Panc1 (cell line): ENCODE measurements around the gene CBARP. TPM values are rescaled to one million over a fixed set of nuclear protein-coding genes. Genes with fewer than 3 reads are reported as not detected.
A peak's percentile ranks its signal among the peaks of the same experiment; 100 is the strongest.

ENCODE experiments used
- ATAC-seq: fragments of 200-7000 bp; cut with Tn5 transposase; 2 replicates; pipeline ENCODE4 v1.9.1; 2020; ENCODE audit warnings: mild to moderate bottlenecking, moderate library complexity
- BruUV-seq: library from RNA; stranded (reverse); fragments of 400-500 nt; replicated peaks from 2 replicates; lab custom pipeline; 2021; lab: Mats Ljungman, UMichigan
- CTCF ChIA-PET: fragments of 300-600 bp; sonication (Branson Sonifier 250); formaldehyde crosslinking; loops from one replicate; lab custom pipeline; 2022; ENCODE audit warnings: antibody characterized with exemption; lab: Charles Lee
- POLR2A ChIA-PET: fragments of 300-600 bp; sonication (Branson Sonifier 250); formaldehyde crosslinking; loops from one replicate; lab custom pipeline; 2022; ENCODE audit warnings: antibody characterized with exemption; lab: Charles Lee
- DNase-seq: peaks from one replicate; pipeline ENCODE4 v3.0.0-alpha.2; 2010; ENCODE audit warnings: low read depth, low spot score
- H3K27ac ChIP-seq: 2 replicates; pipeline ENCODE4 v1.5.1; 2011; ENCODE audit warnings: mild to moderate bottlenecking, low read length, inconsistent platforms
- H3K27me3 ChIP-seq: fragments of 200-500 bp; sonication (Bioruptor generic); 2 replicates; pipeline ENCODE4 v1.6.0; 2014; ENCODE audit warnings: low read length, inconsistent platforms; ENCODE audit not compliant: control insufficient read depth, insufficient read depth
- H3K36me3 ChIP-seq: fragments of 200-500 bp; sonication (Bioruptor generic); 2 replicates; pipeline ENCODE4 v1.5.1; 2014; ENCODE audit warnings: inconsistent platforms, mild to moderate bottlenecking, low read length, moderate library complexity; ENCODE audit not compliant: control insufficient read depth, insufficient read depth
- H3K4me1 ChIP-seq: 2 replicates; pipeline ENCODE4 v1.5.1; 2011; ENCODE audit warnings: inconsistent platforms, mild to moderate bottlenecking, low read length, moderate library complexity; ENCODE audit not compliant: control insufficient read depth, insufficient read depth
- H3K4me3 ChIP-seq, 2 experiments: 2 replicates each; pipeline ENCODE4 v1.5.1; 2011 to 2012; ENCODE audit warnings: low read depth in 2 of 2, low read length in 2 of 2, mild to moderate bottlenecking in 2 of 2, inconsistent platforms in 1 of 2, moderate library complexity in 1 of 2
- H3K9me3 ChIP-seq: fragments of 200-500 bp; sonication (Bioruptor generic); 2 replicates; pipeline ENCODE4 v1.5.1; 2014; ENCODE audit warnings: low read depth, mild to moderate bottlenecking, inconsistent platforms, low read length, moderate library complexity; ENCODE audit not compliant: control insufficient read depth, insufficient read depth
- CTCF ChIP-seq: fragments of 450-650 bp; IDR thresholded peaks from 2 replicates; pipeline ENCODE4 v1.5.1; 2017; ENCODE audit warnings: mild to moderate bottlenecking
- POLR2AphosphoS5 ChIP-seq: IDR thresholded peaks from 2 replicates; pipeline ENCODE4 v1.6.1; 2012; ENCODE audit warnings: mild to moderate bottlenecking, low read depth, low read length, moderate library complexity
- REST ChIP-seq, 2 experiments: IDR thresholded peaks; 2 replicates each; pipeline ENCODE4 v1.6.1; 2011 to 2012; ENCODE audit warnings: low read depth in 2 of 2, control low read depth in 1 of 2, low read length in 1 of 2, mild to moderate bottlenecking in 1 of 2, moderate library complexity in 1 of 2; ENCODE audit not compliant: insufficient read depth in 1 of 2
- TCF7L2 ChIP-seq: IDR thresholded peaks from 2 replicates; pipeline ENCODE4 v1.6.1; 2011; ENCODE audit warnings: mild to moderate bottlenecking, low read depth, low read length, inconsistent platforms
- in situ Hi-C: cut with HindIII; loops from 2 replicates; pipeline ENCODE4 v1.10.0; 2016; ENCODE audit warnings: low sequenced_read_pairs, low pct_unique_long_range_greater_than_20kb
- intact Hi-C: fragments of 100-400 bp; cut with micrococcal nuclease; formaldehyde crosslinking; loops from one replicate; pipeline ENCODE4 v1.10.0; 2022; ENCODE audit not compliant: unreplicated experiment
- total RNA-seq: library from RNA; stranded (reverse); gene quantifications from one replicate; pipeline ENCODE4 v1.2.1, GENCODE V29; 2021; ENCODE audit not compliant: unreplicated experiment

Gene CBARP
- total RNA-seq, 1 experiment from 2014 or later = 14.5 TPM

GRCh38 chr19:1251330-1252220 lies 13.8 kb upstream of the CBARP start:
- no peak for DNase-seq
- TF ChIP-seq CTCF (no peak), POLR2AphosphoS5 (peak; percentile 53; the same call in 1 of the 2 replicates)
- Histone ChIP-seq H3K4me1 (peaks cover 28% of the 10 kb centered on the region), H3K4me3 (peak overlapping the region; percentile 59 to 68), H3K27ac (peak overlapping the region; percentile 81), H3K27me3 (no peaks in the 10 kb centered on the region), H3K9me3 (no peaks in the 10 kb centered on the region), H3K36me3 (peaks cover 5% of the 10 kb centered on the region)
- intact Hi-C loops = no loop called here
- ChIA-PET CTCF (no interaction called here), POLR2A (interaction anchor here (0.6 kb wide), 1 partner anchor 15 kb away, joined by 11 read pairs; no protein-coding TSS in a partner anchor)
- no peak for ATAC-seq
- in situ Hi-C loops = no loop called here
- TSS peak; percentile 57 for BruUV-seq

GRCh38 chr19:1250437-1251260 lies 12.8 kb upstream of the CBARP start:
- POLR2A ChIA-PET = no interaction called here

More at GRCh38 chr19:1250437-1251260, 12.8 kb upstream of the CBARP start:
- CTCF ChIA-PET = no interaction called here
- in situ Hi-C loops = no loop called here
- no peak for TF ChIP-seq REST (IDR thresholded peaks at IDR 0.05; ENCODE audit: insufficient read depth in 1 of 2, low read depth in 2 of 2, low read length in 1 of 2)
- TF ChIP-seq TCF7L2 = 0 out of 2 replicates have a peak, but pooled peaks have one; percentile 6
- H3K4me1 ChIP-seq = peaks cover 27% of the 10 kb centered on the region
- peak overlapping the region; percentile 81 for H3K27ac ChIP-seq
- ATAC-seq = no peak
- no TSS peak for BruUV-seq
- intact Hi-C loops = no loop called here
- peak overlapping the region; percentile 59 to 68 for H3K4me3 ChIP-seq
- no peaks in the 10 kb centered on the region for H3K9me3 ChIP-seq
- no peak for DNase-seq
- no peaks in the 10 kb centered on the region for H3K27me3 ChIP-seq
- H3K36me3 ChIP-seq = peaks cover 5% of the 10 kb centered on the region
